Endothelial cell of umbilical vein (primary cell): Measurements from ENCODE around the gene DGKI. TPM values are rescaled to one million over a fixed set of nuclear protein-coding genes. Genes with fewer than 3 reads are reported as not detected.

Experiments used
- BruUV-seq: library from RNA; stranded (reverse); fragments of 400-500 nt; replicated peaks from 2 replicates; lab custom pipeline; 2021; lab: Mats Ljungman, UMichigan
- CTCF ChIA-PET: fragments of 300-600, 350-600 bp; sonication (Branson Sonifier 250); formaldehyde crosslinking; loops from one replicate; lab custom pipeline; 2021; ENCODE audit warnings: antibody characterized with exemption, inconsistent platforms; lab: Charles Lee
- POLR2A ChIA-PET: fragments of 300-600, 350-600 bp; sonication (Branson Sonifier 250); formaldehyde crosslinking; loops from one replicate; lab custom pipeline; 2021; ENCODE audit warnings: antibody characterized with exemption, inconsistent platforms; lab: Charles Lee
- DNase-seq: peaks from one replicate; pipeline ENCODE4 v3.0.0-alpha.2; 2011; ENCODE audit warnings: low read depth, low spot score
- FAIRE-seq: peaks from 2 replicates; lab custom pipeline; 2011; peaks lifted over from hg19 to GRCh38; lab: Jason Lieb, UNC
- H2AFZ ChIP-seq: 2 replicates; pipeline ENCODE4 v1.6.0; 2012; ENCODE audit warnings: low read depth, low read length, control low read depth, inconsistent platforms
- H3K27ac ChIP-seq: 2 replicates; pipeline ENCODE4 v1.5.1; 2011; ENCODE audit warnings: low read depth, mild to moderate bottlenecking, control low read depth, low read length, moderate library complexity; ENCODE audit not compliant: insufficient read depth
- H3K27me3 ChIP-seq, 2 experiments: 2 replicates each; pipeline versions ENCODE4 v1.6.0 to v1.6.1; 2011; ENCODE audit warnings: low read length in 2 of 2, mixed read lengths in 1 of 2; ENCODE audit not compliant: control insufficient read depth in 2 of 2, insufficient read depth in 2 of 2
- H3K36me3 ChIP-seq, 2 experiments: 2 replicates in 1 of 2; 3 replicates in 1 of 2; pipeline ENCODE4 v1.5.1; 2011; ENCODE audit warnings: low read length in 2 of 2, mild to moderate bottlenecking in 1 of 2, moderate library complexity in 1 of 2; ENCODE audit not compliant: control insufficient read depth in 2 of 2, insufficient read depth in 2 of 2; ENCODE audit errors: extremely low read depth in 1 of 2
- H3K4me1 ChIP-seq: 3 replicates; pipeline ENCODE4 v1.5.1; 2011; ENCODE audit warnings: mild to moderate bottlenecking, low read length; ENCODE audit not compliant: control insufficient read depth, insufficient read depth; ENCODE audit errors: extremely low read depth
- H3K4me2 ChIP-seq: 2 replicates; pipeline ENCODE4 v1.6.1; 2011; ENCODE audit warnings: low read length, control low read depth, mixed read lengths; ENCODE audit not compliant: insufficient read depth
- H3K4me3 ChIP-seq, 3 experiments: fragments of 200-600 bp in 1 of 3; sonication (generic), shearing (Covaris generic) in 1 of 3; replicated peaks in 1 of 3; 2 replicates each; pipeline ENCODE4 v1.5.1; 2011 to 2016; ENCODE audit warnings: control low read depth in 3 of 3, low read length in 3 of 3, mild to moderate bottlenecking in 2 of 3, inconsistent platforms in 1 of 3, low read depth in 1 of 3, moderate library complexity in 1 of 3; ENCODE audit not compliant: insufficient read depth in 1 of 3
- H3K79me2 ChIP-seq: 2 replicates; pipeline ENCODE4 v1.6.0; 2012; ENCODE audit warnings: low read length, inconsistent platforms; ENCODE audit not compliant: control insufficient read depth, insufficient read depth
- H3K9ac ChIP-seq: replicated peaks from 2 replicates; pipeline ENCODE3; 2011; ENCODE audit warnings: low read length, control low read depth; ENCODE audit not compliant: insufficient read depth; ENCODE audit errors: extremely low read depth
- H3K9me1 ChIP-seq: replicated peaks from 3 replicates; pipeline ENCODE4 v1.6.0; 2011; ENCODE audit warnings: mild to moderate bottlenecking, low read length; ENCODE audit not compliant: control insufficient read depth, insufficient read depth; ENCODE audit errors: extremely low read depth
- H3K9me3 ChIP-seq: replicated peaks from 2 replicates; pipeline ENCODE4 v1.5.1; 2012; ENCODE audit warnings: low read length, inconsistent platforms; ENCODE audit not compliant: control insufficient read depth, insufficient read depth
- H4K20me1 ChIP-seq: replicated peaks from 2 replicates; pipeline ENCODE3; 2011; ENCODE audit warnings: mild to moderate bottlenecking, low read length; ENCODE audit not compliant: control insufficient read depth, insufficient read depth; ENCODE audit errors: extremely low read depth
- EZH2 ChIP-seq: IDR thresholded peaks from 2 replicates; pipeline ENCODE4 v1.6.1; 2012; ENCODE audit warnings: borderline replicate concordance, low read depth, mild to moderate bottlenecking, moderate library complexity, low read length, inconsistent platforms; ENCODE audit not compliant: severe bottlenecking
- FOS ChIP-seq: IDR thresholded peaks from 2 replicates; pipeline ENCODE4 v1.6.1; 2011; ENCODE audit warnings: mild to moderate bottlenecking, low read length, moderate library complexity, borderline replicate concordance; ENCODE audit not compliant: insufficient read depth
- GATA2 ChIP-seq: IDR thresholded peaks from 2 replicates; pipeline ENCODE4 v1.7.0; 2011; ENCODE audit warnings: low read depth, mild to moderate bottlenecking, moderate library complexity, mixed read lengths, low read length; ENCODE audit not compliant: insufficient read length, insufficient read depth
- MYC ChIP-seq: IDR thresholded peaks from one replicate; pipeline ENCODE4 v1.6.1; 2011; ENCODE audit warnings: mild to moderate bottlenecking, low read depth, low read length
- dilution Hi-C: fragments of 300-500 bp; cut with MboI; formaldehyde crosslinking; loops from one replicate; pipeline ENCODE4 v1.15.0; 2019; ENCODE audit warnings: low sequenced_read_pairs; ENCODE audit not compliant: extremely low pct_ligation_motif_present
- intact Hi-C: fragments of 100-400 bp; cut with micrococcal nuclease; formaldehyde crosslinking; loops from one replicate; pipeline ENCODE4 v1.10.0; 2022
- polyA plus RNA-seq, 4 experiments: library from polyadenylated mRNA; depleted of rRNA in 3 of 4; stranded (reverse) in 3 of 4; unstranded in 1 of 4; fragments of >200 nt; gene quantifications; 2 replicates each; pipeline versions ENCODE4 v1.2.1 to v1.2.3, GENCODE V29; 2011 to 2012; ENCODE audit warnings: missing spikeins in 1 of 4
- total RNA-seq: library from RNA; stranded (reverse); gene quantifications from 2 replicates; pipeline ENCODE4 v1.2.3, GENCODE V29; 2021
- TF ChIP-seq, protein P1 (sequence below): IDR thresholded peaks from 2 replicates; pipeline ENCODE4 v1.6.1; 2011; ENCODE audit not compliant: insufficient read depth, insufficient read length
- TF ChIP-seq, protein P2 (sequence below), 2 donors: IDR thresholded peaks; 1 replicate in 1 of 2; 2 replicates in 1 of 2; pipeline ENCODE4 v1.5.1; 2011; ENCODE audit warnings: low read length in 2 of 2, mild to moderate bottlenecking in 2 of 2, moderate library complexity in 2 of 2, control low read depth in 1 of 2, inconsistent platforms in 1 of 2, low read depth in 1 of 2; ENCODE audit not compliant: insufficient read depth in 1 of 2; ENCODE audit errors: extremely low read depth in 1 of 2

DGKI gene
- total and polyA plus RNA-seq, 2 donors (not counting 3 experiments of a cell fraction or from before 2014, with no cell fraction given) = 0.11 to 0.51 TPM

DNA sequence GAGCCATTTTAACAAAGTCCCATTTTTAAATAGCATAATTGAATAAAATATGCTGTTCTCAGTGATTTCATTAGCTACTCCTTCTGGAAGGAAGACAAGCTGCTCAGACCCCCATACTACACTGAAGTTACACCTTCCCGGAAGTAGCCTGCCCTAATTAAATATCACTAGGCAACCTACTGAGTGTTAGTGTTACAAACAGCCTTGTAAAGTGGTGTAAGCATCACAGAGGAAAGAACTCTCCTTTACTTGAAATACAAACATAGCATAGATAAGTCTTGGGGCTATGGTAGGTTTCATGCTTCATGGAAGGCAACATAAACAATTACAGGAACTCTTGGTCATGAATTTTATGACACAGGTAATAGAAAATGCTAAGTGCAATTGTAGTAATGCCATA lies 459.8 kb downstream of the DGKI start:
- Histone ChIP-seq H3K27me3 (no peaks in the 10 kb centered on the region), H2AFZ (no peak overlapping the region), H3K4me3 (no peak overlapping the region), H3K4me2 (no peak overlapping the region), H3K4me1 (no peaks in the 10 kb centered on the region), H3K9ac (no peak overlapping the region), H3K79me2 (no peaks in the 10 kb centered on the region), H3K27ac (no peak overlapping the region), H3K9me1 (no peaks in the 10 kb centered on the region), H4K20me1 (no peaks in the 10 kb centered on the region), H3K9me3 (no peaks in the 10 kb centered on the region), H3K36me3 (no peaks in the 10 kb centered on the region)
- intact Hi-C loops = loop anchor here (10.0 kb wide), 1 partner anchor 208 kb away; no protein-coding TSS in a partner anchor
- ChIA-PET POLR2A (no interaction called here), CTCF (no interaction called here)
- no peak for TF ChIP-seq EZH2
- TF ChIP-seq GATA2 = no peak
- no peak for TF ChIP-seq MYC
- TF ChIP-seq, protein P1, sequence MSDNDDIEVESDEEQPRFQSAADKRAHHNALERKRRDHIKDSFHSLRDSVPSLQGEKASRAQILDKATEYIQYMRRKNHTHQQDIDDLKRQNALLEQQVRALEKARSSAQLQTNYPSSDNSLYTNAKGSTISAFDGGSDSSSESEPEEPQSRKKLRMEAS = no peak
- TF ChIP-seq, protein P2, sequence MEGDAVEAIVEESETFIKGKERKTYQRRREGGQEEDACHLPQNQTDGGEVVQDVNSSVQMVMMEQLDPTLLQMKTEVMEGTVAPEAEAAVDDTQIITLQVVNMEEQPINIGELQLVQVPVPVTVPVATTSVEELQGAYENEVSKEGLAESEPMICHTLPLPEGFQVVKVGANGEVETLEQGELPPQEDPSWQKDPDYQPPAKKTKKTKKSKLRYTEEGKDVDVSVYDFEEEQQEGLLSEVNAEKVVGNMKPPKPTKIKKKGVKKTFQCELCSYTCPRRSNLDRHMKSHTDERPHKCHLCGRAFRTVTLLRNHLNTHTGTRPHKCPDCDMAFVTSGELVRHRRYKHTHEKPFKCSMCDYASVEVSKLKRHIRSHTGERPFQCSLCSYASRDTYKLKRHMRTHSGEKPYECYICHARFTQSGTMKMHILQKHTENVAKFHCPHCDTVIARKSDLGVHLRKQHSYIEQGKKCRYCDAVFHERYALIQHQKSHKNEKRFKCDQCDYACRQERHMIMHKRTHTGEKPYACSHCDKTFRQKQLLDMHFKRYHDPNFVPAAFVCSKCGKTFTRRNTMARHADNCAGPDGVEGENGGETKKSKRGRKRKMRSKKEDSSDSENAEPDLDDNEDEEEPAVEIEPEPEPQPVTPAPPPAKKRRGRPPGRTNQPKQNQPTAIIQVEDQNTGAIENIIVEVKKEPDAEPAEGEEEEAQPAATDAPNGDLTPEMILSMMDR (IDR thresholded peaks at IDR 0.05; ENCODE audit: extremely low read depth in 1 of 2, insufficient read depth in 1 of 2, low read depth in 1 of 2, low read length in 2 of 2) = no peak
- TF ChIP-seq FOS = no peak
- no peak for DNase-seq
- no TSS peak for BruUV-seq
- no peak for FAIRE-seq
- dilution Hi-C loops = no loop called here
